CD14-positive monocyte (primary cell): ENCODE results near the gene ATP2C2. TPM values are rescaled to one million over a fixed set of nuclear protein-coding genes. Genes with fewer than 3 reads are reported as not detected.
A peak's percentile ranks its signal among the peaks of the same experiment; 100 is the strongest.

Experiments used
- DNase-seq, 3 donors: peaks; one replicate each; pipeline ENCODE4 v3.0.0-alpha.2; 2011 to 2022
- H2AFZ ChIP-seq: 2 replicates; pipeline ENCODE4 v1.6.0; 2012; ENCODE audit warnings: mild to moderate bottlenecking, low read depth, low read length, inconsistent platforms; ENCODE audit not compliant: insufficient read depth, poor library complexity, severe bottlenecking
- H3K27ac ChIP-seq, 2 donors: 1 replicate in 1 of 2; 2 replicates in 1 of 2; pipeline ENCODE4 v1.5.1; 2012 to 2013; ENCODE audit warnings: low read length in 2 of 2, control low read depth in 1 of 2, inconsistent platforms in 1 of 2, low read depth in 1 of 2, mild to moderate bottlenecking in 1 of 2
- H3K27me3 ChIP-seq, 2 donors: one replicate each; pipeline versions ENCODE4 v1.6.0 to v1.6.1; 2011 to 2013; ENCODE audit warnings: low read length in 2 of 2; ENCODE audit not compliant: control insufficient read depth in 2 of 2, insufficient read depth in 2 of 2
- H3K36me3 ChIP-seq, 2 donors: replicated peaks in 1 of 2; 1 replicate in 1 of 2; 2 replicates in 1 of 2; pipeline versions ENCODE4 v1.5.1 to v1.6.1; 2012 to 2013; ENCODE audit warnings: low read length in 2 of 2, control low read depth in 1 of 2, inconsistent platforms in 1 of 2, mild to moderate bottlenecking in 1 of 2; ENCODE audit not compliant: insufficient read depth in 2 of 2, control insufficient read depth in 1 of 2
- H3K4me1 ChIP-seq, 2 donors: 1 replicate in 1 of 2; 2 replicates in 1 of 2; pipeline versions ENCODE4 v1.5.1 to v1.6.1; 2012 to 2013; ENCODE audit warnings: low read length in 2 of 2, control low read depth in 1 of 2, inconsistent platforms in 1 of 2, mild to moderate bottlenecking in 1 of 2, moderate library complexity in 1 of 2; ENCODE audit not compliant: insufficient read depth in 2 of 2, control insufficient read depth in 1 of 2
- H3K4me2 ChIP-seq: replicated peaks from 2 replicates; pipeline ENCODE3; 2012; ENCODE audit warnings: low read length, moderate library complexity, mild to moderate bottlenecking; ENCODE audit not compliant: poor library complexity, severe bottlenecking; ENCODE audit errors: extremely low read depth
- H3K4me3 ChIP-seq, 3 experiments: fragments of 200-600 bp in 1 of 3; sonication (generic) in 1 of 3; replicated peaks in 1 of 3; 1 replicate in 2 of 3; 2 replicates in 1 of 3; pipeline ENCODE4 v1.5.1; 2011 to 2013; ENCODE audit warnings: low read length in 3 of 3, mild to moderate bottlenecking in 3 of 3, control low read depth in 2 of 3, low read depth in 2 of 3, inconsistent platforms in 1 of 3, moderate library complexity in 1 of 3
- H3K79me2 ChIP-seq: 2 replicates; pipeline ENCODE4 v1.6.0; 2012; ENCODE audit warnings: mild to moderate bottlenecking, control low read depth, inconsistent platforms, low read length, moderate library complexity; ENCODE audit not compliant: insufficient read depth
- H3K9ac ChIP-seq: 2 replicates; pipeline ENCODE4 v1.6.0; 2017; ENCODE audit warnings: low read length, mild to moderate bottlenecking; ENCODE audit not compliant: insufficient read depth, poor library complexity, severe bottlenecking
- H3K9me3 ChIP-seq, 2 donors: replicated peaks in 1 of 2; 1 replicate in 1 of 2; 2 replicates in 1 of 2; pipeline versions ENCODE4 v1.5.1 to v1.6.1; 2012 to 2013; ENCODE audit warnings: low read length in 2 of 2, control low read depth in 1 of 2; ENCODE audit not compliant: control insufficient read depth in 1 of 2, insufficient read depth in 1 of 2
- H4K20me1 ChIP-seq: 2 replicates; pipeline ENCODE4 v1.6.0; 2012; ENCODE audit warnings: mild to moderate bottlenecking, low read length, control low read depth, moderate library complexity; ENCODE audit not compliant: insufficient read depth
- H3K27ac Mint-ChIP-seq, 7 donors: one replicate each; pipeline ENCODE4 v1.8.0; 2020; ENCODE audit warnings: mild to moderate bottlenecking in 7 of 7, mixed read lengths in 7 of 7, moderate library complexity in 6 of 7, inconsistent platforms in 2 of 7
- H3K27me3 Mint-ChIP-seq, 3 donors: one replicate each; pipeline ENCODE4 v1.8.0; 2021 to 2022; ENCODE audit warnings: low read depth in 3 of 3, mild to moderate bottlenecking in 3 of 3, mixed read lengths in 3 of 3, moderate library complexity in 3 of 3, inconsistent platforms in 1 of 3
- H3K36me3 Mint-ChIP-seq, 2 donors: one replicate each; pipeline ENCODE4 v1.8.0; 2020; ENCODE audit warnings: mixed read lengths in 2 of 2, inconsistent platforms in 1 of 2, mild to moderate bottlenecking in 1 of 2
- H3K4me1 Mint-ChIP-seq: one replicate; pipeline ENCODE4 v1.8.0; 2020; ENCODE audit warnings: mild to moderate bottlenecking, mixed read lengths
- H3K4me3 Mint-ChIP-seq, 2 donors: one replicate each; pipeline ENCODE4 v1.8.0; 2020; ENCODE audit warnings: mild to moderate bottlenecking in 2 of 2, mixed read lengths in 2 of 2, moderate library complexity in 1 of 2
- H3K9me3 Mint-ChIP-seq, 7 donors: one replicate each; pipeline ENCODE4 v1.8.0; 2020 to 2022; ENCODE audit warnings: mixed read lengths in 7 of 7, mild to moderate bottlenecking in 6 of 7, moderate library complexity in 6 of 7, inconsistent platforms in 2 of 7
- WGBS: methylation state at CpG from one replicate; pipeline ENCODE4 v1.1.5; 2013; ENCODE audit warnings: missing lambda C conversion rate; ENCODE audit not compliant: insufficient coverage; 5-methylcytosine and 5-hydroxymethylcytosine counted together
- intact Hi-C, 2 donors: fragments of 100-400 bp; cut with micrococcal nuclease; formaldehyde crosslinking; loops; one replicate each; pipeline versions ENCODE4 v1.15.0 to v1.15.1; 2023
- polyA plus RNA-seq, 3 donors: library from polyadenylated mRNA; depleted of rRNA in 1 of 3; unstranded in 2 of 3; stranded (reverse) in 1 of 3; fragments of 300-500 nt in 2 of 3; fragments of >200 nt in 1 of 3; fragmentation: Illumina TruSeq in 2 of 3; gene quantifications; 1 replicate in 2 of 3; 2 replicates in 1 of 3; pipeline ENCODE4 v1.2.3, GENCODE V29; 2012 to 2021
- TF ChIP-seq, protein P1 (sequence below): fragments of 200-600 bp; IDR thresholded peaks from one replicate; pipeline ENCODE4 v1.8.0; 2022; ENCODE audit warnings: antibody characterized with exemption, mild to moderate bottlenecking

Gene ATP2C2
- polyA plus RNA-seq, 3 donors = 0.05 TPM; not detected in 2

DNA sequence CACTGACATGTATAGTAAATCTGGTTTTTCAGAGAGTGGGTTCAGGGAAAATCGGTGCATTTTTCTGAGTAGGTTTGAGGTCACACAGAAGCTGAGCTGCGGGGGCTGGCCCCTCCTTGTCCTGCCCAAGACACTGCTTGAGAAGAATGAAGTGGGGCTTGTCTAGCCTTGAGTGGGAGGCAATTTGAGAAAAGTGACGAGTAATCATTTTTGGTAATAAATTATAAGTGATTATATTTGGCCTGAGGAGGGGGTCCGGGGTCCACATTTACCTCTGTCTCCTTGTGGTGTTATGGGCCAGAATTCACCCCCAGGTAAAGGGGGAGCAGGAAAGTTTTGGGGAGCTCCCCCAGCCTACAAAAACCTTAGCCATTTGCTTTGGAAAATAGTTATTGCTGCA, 45.6 kb upstream of the ATP2C2 start:
- H3K36me3 Mint-ChIP-seq = no peaks in the 10 kb centered on the region
- peaks cover 5% of the 10 kb centered on the region for H3K4me1 Mint-ChIP-seq

GRCh38 chr16:84323606-84324005, 44.7 kb upstream of the ATP2C2 start:
- TF ChIP-seq, protein P1, sequence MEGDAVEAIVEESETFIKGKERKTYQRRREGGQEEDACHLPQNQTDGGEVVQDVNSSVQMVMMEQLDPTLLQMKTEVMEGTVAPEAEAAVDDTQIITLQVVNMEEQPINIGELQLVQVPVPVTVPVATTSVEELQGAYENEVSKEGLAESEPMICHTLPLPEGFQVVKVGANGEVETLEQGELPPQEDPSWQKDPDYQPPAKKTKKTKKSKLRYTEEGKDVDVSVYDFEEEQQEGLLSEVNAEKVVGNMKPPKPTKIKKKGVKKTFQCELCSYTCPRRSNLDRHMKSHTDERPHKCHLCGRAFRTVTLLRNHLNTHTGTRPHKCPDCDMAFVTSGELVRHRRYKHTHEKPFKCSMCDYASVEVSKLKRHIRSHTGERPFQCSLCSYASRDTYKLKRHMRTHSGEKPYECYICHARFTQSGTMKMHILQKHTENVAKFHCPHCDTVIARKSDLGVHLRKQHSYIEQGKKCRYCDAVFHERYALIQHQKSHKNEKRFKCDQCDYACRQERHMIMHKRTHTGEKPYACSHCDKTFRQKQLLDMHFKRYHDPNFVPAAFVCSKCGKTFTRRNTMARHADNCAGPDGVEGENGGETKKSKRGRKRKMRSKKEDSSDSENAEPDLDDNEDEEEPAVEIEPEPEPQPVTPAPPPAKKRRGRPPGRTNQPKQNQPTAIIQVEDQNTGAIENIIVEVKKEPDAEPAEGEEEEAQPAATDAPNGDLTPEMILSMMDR = no peak
- intact Hi-C loops = no loop called here
- Histone ChIP-seq H3K9me3 (peaks cover 0 to 5% of the 10 kb centered on the region in 2 donors), H3K4me1 (no peaks in the 10 kb centered on the region), H3K36me3 (no peaks in the 10 kb centered on the region), H3K9ac (no peak overlapping the region), H3K4me2 (no peak overlapping the region), H3K79me2 (no peaks in the 10 kb centered on the region), H3K4me3 (no peak overlapping the region), H3K27ac (no peak overlapping the region), H2AFZ (no peak overlapping the region), H3K27me3 (no peaks in the 10 kb centered on the region), H4K20me1 (no peaks in the 10 kb centered on the region)
- Mint-ChIP-seq H3K4me3 (no peak overlapping the region), H3K4me1 (peaks cover 5% of the 10 kb centered on the region), H3K27ac (peak overlapping the region in 2 of 7 donors; percentile 3 to 6), H3K36me3 (no peaks in the 10 kb centered on the region), H3K9me3 (peaks cover 0 to 4% (median 1%) of the 10 kb centered on the region in 7 donors), H3K27me3 (peaks cover 0 to 2% (median 2%) of the 10 kb centered on the region in 3 donors)
- DNase-seq = peak; percentile 11 to 60 (median 21)
- WGBS = no CpG with 5 or more reads among the region's 7 CpGs

More for the DNA sequence above, 45.6 kb upstream of the ATP2C2 start:
- H3K27ac ChIP-seq = no peak overlapping the region
- no peaks in the 10 kb centered on the region for H4K20me1 ChIP-seq
- Mint-ChIP-seq H3K9me3 (peaks cover 3 to 11% (median 10%) of the 10 kb centered on the region in 7 donors), H3K27me3 (peaks cover 0 to 3% (median under 1%) of the 10 kb centered on the region in 3 donors), H3K4me3 (no peak overlapping the region), H3K27ac (no peak overlapping the region)
- no peak overlapping the region for H3K4me3 ChIP-seq
- H3K36me3 ChIP-seq = no peaks in the 10 kb centered on the region
- no peak overlapping the region for H2AFZ ChIP-seq
- H3K9ac ChIP-seq = no peak overlapping the region
- TF ChIP-seq, protein P1 = no peak
- no peaks in the 10 kb centered on the region for H3K27me3 ChIP-seq
- peaks cover 7 to 14% of the 10 kb centered on the region in 2 donors for H3K9me3 ChIP-seq
- DNase-seq = no peak
- intact Hi-C loops = no loop called here
- WGBS = 95% methylated on average over 2 of the region's 4 CpGs
- no peaks in the 10 kb centered on the region for H3K79me2 ChIP-seq
- H3K4me2 ChIP-seq = no peak overlapping the region
- H3K4me1 ChIP-seq = no peaks in the 10 kb centered on the region
